CD4-positive, alpha-beta memory T cell (primary cell): ENCODE measurements around the gene ETS2. TPM values are rescaled to one million over a fixed set of nuclear protein-coding genes. Genes with fewer than 3 reads are reported as not detected.

Source experiments
- CTCF ChIA-PET: fragments of 350-600 bp; sonication (Branson Sonifier 250); formaldehyde crosslinking; loops from one replicate; lab custom pipeline; 2021; ENCODE audit warnings: inconsistent platforms; ENCODE audit not compliant: partially characterized antibody; lab: Charles Lee
- POLR2A ChIA-PET: fragments of 350-600 bp; sonication (Branson Sonifier 250); formaldehyde crosslinking; loops from one replicate; lab custom pipeline; 2021; ENCODE audit not compliant: partially characterized antibody; lab: Charles Lee
- DNase-seq, 5 donors: peaks; one replicate each; pipeline versions ENCODE4 v3.0.0 to v3.0.0-alpha.2; 2020 to 2022; ENCODE audit warnings: mixed read lengths in 1 of 5
- H3K27ac ChIP-seq: one replicate; pipeline ENCODE4 v1.7.0; 2013; ENCODE audit warnings: low read depth, low read length
- H3K27me3 ChIP-seq: 2 replicates; pipeline ENCODE4 v1.7.0; 2013; ENCODE audit warnings: mild to moderate bottlenecking, low read length, moderate library complexity; ENCODE audit not compliant: insufficient read depth
- H3K36me3 ChIP-seq: 2 replicates; pipeline ENCODE4 v1.7.0; 2013; ENCODE audit warnings: mild to moderate bottlenecking, low read length, moderate library complexity; ENCODE audit not compliant: insufficient read depth
- H3K4me1 ChIP-seq: 2 replicates; pipeline ENCODE4 v1.7.0; 2013; ENCODE audit warnings: mild to moderate bottlenecking, low read length, moderate library complexity; ENCODE audit not compliant: insufficient read depth
- H3K4me3 ChIP-seq, 2 donors: one replicate each; pipeline ENCODE4 v1.7.0; 2013; ENCODE audit warnings: low read length in 2 of 2, mild to moderate bottlenecking in 1 of 2
- H3K9me3 ChIP-seq, 2 donors: one replicate each; pipeline ENCODE4 v1.7.0; 2013; ENCODE audit warnings: low read length in 2 of 2, control low read depth in 1 of 2; ENCODE audit not compliant: control insufficient read depth in 1 of 2
- H3K27ac Mint-ChIP-seq, 7 donors: one replicate each; pipeline ENCODE4 v1.8.0; 2020 to 2021; ENCODE audit warnings: mixed read lengths in 7 of 7, mild to moderate bottlenecking in 6 of 7, inconsistent platforms in 3 of 7, moderate library complexity in 3 of 7
- H3K27me3 Mint-ChIP-seq, 2 donors: one replicate each; pipeline ENCODE4 v1.8.0; 2020 to 2021; ENCODE audit warnings: mixed read lengths in 2 of 2
- H3K36me3 Mint-ChIP-seq, 2 donors: one replicate each; pipeline ENCODE4 v1.8.0; 2020 to 2021; ENCODE audit warnings: mixed read lengths in 2 of 2, inconsistent platforms in 1 of 2, mild to moderate bottlenecking in 1 of 2
- H3K4me1 Mint-ChIP-seq, 4 donors: one replicate each; pipeline ENCODE4 v1.8.0; 2020 to 2021; ENCODE audit warnings: mixed read lengths in 4 of 4, mild to moderate bottlenecking in 1 of 4
- H3K4me3 Mint-ChIP-seq, 8 donors: one replicate each; pipeline ENCODE4 v1.8.0; 2020 to 2021; ENCODE audit warnings: mixed read lengths in 8 of 8, mild to moderate bottlenecking in 7 of 8, moderate library complexity in 6 of 8, inconsistent platforms in 3 of 8
- H3K9me3 Mint-ChIP-seq, 8 donors: one replicate each; pipeline ENCODE4 v1.8.0; 2020 to 2021; ENCODE audit warnings: mixed read lengths in 8 of 8, mild to moderate bottlenecking in 5 of 8, inconsistent platforms in 3 of 8, moderate library complexity in 1 of 8
- intact Hi-C: fragments of 100-400 bp; cut with micrococcal nuclease; formaldehyde crosslinking; loops from one replicate; pipeline ENCODE4 v1.15.1; 2023
- polyA plus RNA-seq, 2 donors: library from polyadenylated mRNA; unstranded; fragments of 300-500 nt; fragmentation: Illumina TruSeq; gene quantifications; one replicate each; pipeline ENCODE4 v1.2.3, GENCODE V29; 2021
- total RNA-seq, 2 experiments: library from RNA; stranded (reverse); gene quantifications; one replicate each; pipeline ENCODE4 v1.2.3, GENCODE V29; 2021

ETS2 gene
- total and polyA plus RNA-seq, 4 experiments from 2014 or later: 3.0 to 15.2 (median 11.6) TPM

DNA sequence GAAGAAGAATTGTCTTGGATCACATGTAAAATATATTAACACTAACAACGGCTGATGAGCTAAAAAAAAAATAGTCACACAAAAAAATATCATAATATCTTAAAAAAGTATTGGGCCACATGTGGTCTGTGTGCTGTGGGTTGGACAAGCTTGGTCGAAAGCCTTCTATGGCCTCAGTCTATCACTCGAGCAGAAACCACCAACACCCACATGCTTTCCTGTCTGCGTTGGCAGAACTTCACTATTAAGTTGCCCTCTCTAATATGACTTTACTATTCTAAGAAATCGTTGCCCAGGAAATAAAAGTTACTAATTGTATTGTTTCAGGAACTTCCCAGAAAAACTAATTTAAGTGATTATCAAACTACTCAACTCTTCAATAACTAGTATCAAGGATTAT lies 28.2 kb upstream of the ETS2 start:
- ChIA-PET POLR2A (no interaction called here), CTCF (interaction anchor here (1.7 kb wide), 1 partner anchor 9 kb away, joined by 6 read pairs; no protein-coding TSS in a partner anchor)
- H3K36me3 Mint-ChIP-seq: peaks cover 5 to 18% of the 10 kb centered on the region in 2 donors
- Histone ChIP-seq H3K4me3 (no peak overlapping the region), H3K36me3 (no peaks in the 10 kb centered on the region), H3K9me3 (no peaks in the 10 kb centered on the region), H3K27me3 (no peaks in the 10 kb centered on the region), H3K27ac (no peak overlapping the region), H3K4me1 (no peaks in the 10 kb centered on the region)
- H3K9me3 Mint-ChIP-seq: peaks cover 5 to 24% (median 16%) of the 10 kb centered on the region in 8 donors
- peaks cover 4 to 10% of the 10 kb centered on the region in 2 donors for H3K27me3 Mint-ChIP-seq
- H3K4me1 Mint-ChIP-seq: peaks cover 7 to 26% (median 13%) of the 10 kb centered on the region in 4 donors
- H3K27ac Mint-ChIP-seq: peak overlapping the region in 3 of 7 donors; percentile 45 to 67 (median 54)
- no peak for DNase-seq
- intact Hi-C loops: no loop called here
- H3K4me3 Mint-ChIP-seq: no peak overlapping the region

GRCh38 chr21:38780879-38781278 lies 24.9 kb upstream of the ETS2 start:
- Histone ChIP-seq H3K4me3 (no peak overlapping the region), H3K4me1 (no peaks in the 10 kb centered on the region), H3K9me3 (no peaks in the 10 kb centered on the region), H3K36me3 (no peaks in the 10 kb centered on the region), H3K27ac (no peak overlapping the region), H3K27me3 (no peaks in the 10 kb centered on the region)
- POLR2A ChIA-PET: no interaction called here
- no peak overlapping the region for H3K4me3 Mint-ChIP-seq
- H3K27ac Mint-ChIP-seq: no peak overlapping the region
- peaks cover 5 to 32% (median 22%) of the 10 kb centered on the region in 8 donors for H3K9me3 Mint-ChIP-seq
- no peak for DNase-seq
- peaks cover 6 to 26% of the 10 kb centered on the region in 2 donors for H3K36me3 Mint-ChIP-seq
- CTCF ChIA-PET: no interaction called here
- H3K4me1 Mint-ChIP-seq: peaks cover 7 to 26% (median 13%) of the 10 kb centered on the region in 4 donors
- no peaks in the 10 kb centered on the region for H3K27me3 Mint-ChIP-seq
- intact Hi-C loops: no loop called here

- Mint-ChIP-seq H3K36me3 (peaks cover 6 to 17% of the 10 kb centered on the region in 2 donors), H3K9me3 (peaks cover 0 to 21% (median 15%) of the 10 kb centered on the region in 8 donors), H3K4me1 (peaks cover 0 to 4% (median 0%) of the 10 kb centered on the region in 4 donors), H3K27ac (no peak overlapping the region), H3K27me3 (no peaks in the 10 kb centered on the region), H3K4me3 (no peak overlapping the region)
- H3K4me3 ChIP-seq: no peak overlapping the region
- DNase-seq: no peak
- intact Hi-C loops: no loop called here
- no peaks in the 10 kb centered on the region for H3K9me3 ChIP-seq
- H3K36me3 ChIP-seq: no peaks in the 10 kb centered on the region
- ChIA-PET POLR2A (no interaction called here), CTCF (no interaction called here)
- no peak overlapping the region for H3K27ac ChIP-seq
- H3K27me3 ChIP-seq: no peaks in the 10 kb centered on the region
- no peaks in the 10 kb centered on the region for H3K4me1 ChIP-seq
Observed at GRCh38 chr21:38784458-38785266, 21.1 kb upstream of the ETS2 start.

DNA sequence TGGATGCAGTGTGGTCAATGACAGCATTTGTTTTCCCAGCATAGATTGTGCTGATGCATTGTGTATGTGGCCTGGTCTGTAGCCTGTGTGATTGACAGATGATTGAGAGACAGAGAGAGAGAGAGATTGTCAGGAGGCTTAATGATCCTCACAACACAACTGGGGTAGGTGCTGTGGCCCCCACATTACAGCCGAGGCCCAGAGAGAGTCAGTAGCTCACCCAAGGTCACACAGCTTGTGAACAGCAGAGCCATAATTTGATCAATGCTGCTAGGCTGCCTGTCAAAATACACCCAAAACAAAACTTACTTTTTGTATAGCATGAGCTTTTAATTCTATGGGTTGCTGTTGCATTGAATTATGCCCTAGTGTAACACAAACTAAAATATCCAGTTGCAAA lies 20.2 kb upstream of the ETS2 start:
- Histone ChIP-seq H3K9me3 (no peaks in the 10 kb centered on the region), H3K36me3 (no peaks in the 10 kb centered on the region), H3K27me3 (no peaks in the 10 kb centered on the region), H3K4me1 (no peaks in the 10 kb centered on the region), H3K4me3 (no peak overlapping the region), H3K27ac (no peak overlapping the region)
- no peak for DNase-seq
- peaks cover 6 to 17% of the 10 kb centered on the region in 2 donors for H3K36me3 Mint-ChIP-seq
- ChIA-PET POLR2A (no interaction called here), CTCF (no interaction called here)
- peaks cover 0 to 4% (median 0%) of the 10 kb centered on the region in 4 donors for H3K4me1 Mint-ChIP-seq
- peaks cover 0 to 21% (median 15%) of the 10 kb centered on the region in 8 donors for H3K9me3 Mint-ChIP-seq
- H3K4me3 Mint-ChIP-seq: no peak overlapping the region
- H3K27ac Mint-ChIP-seq: no peak overlapping the region
- intact Hi-C loops: no loop called here
- no peaks in the 10 kb centered on the region for H3K27me3 Mint-ChIP-seq

- no peak for DNase-seq
- CTCF ChIA-PET: no interaction called here
- no peaks in the 10 kb centered on the region for H3K4me1 Mint-ChIP-seq
Observed at GRCh38 chr21:38787016-38787415, 18.7 kb upstream of the ETS2 start.

DNA sequence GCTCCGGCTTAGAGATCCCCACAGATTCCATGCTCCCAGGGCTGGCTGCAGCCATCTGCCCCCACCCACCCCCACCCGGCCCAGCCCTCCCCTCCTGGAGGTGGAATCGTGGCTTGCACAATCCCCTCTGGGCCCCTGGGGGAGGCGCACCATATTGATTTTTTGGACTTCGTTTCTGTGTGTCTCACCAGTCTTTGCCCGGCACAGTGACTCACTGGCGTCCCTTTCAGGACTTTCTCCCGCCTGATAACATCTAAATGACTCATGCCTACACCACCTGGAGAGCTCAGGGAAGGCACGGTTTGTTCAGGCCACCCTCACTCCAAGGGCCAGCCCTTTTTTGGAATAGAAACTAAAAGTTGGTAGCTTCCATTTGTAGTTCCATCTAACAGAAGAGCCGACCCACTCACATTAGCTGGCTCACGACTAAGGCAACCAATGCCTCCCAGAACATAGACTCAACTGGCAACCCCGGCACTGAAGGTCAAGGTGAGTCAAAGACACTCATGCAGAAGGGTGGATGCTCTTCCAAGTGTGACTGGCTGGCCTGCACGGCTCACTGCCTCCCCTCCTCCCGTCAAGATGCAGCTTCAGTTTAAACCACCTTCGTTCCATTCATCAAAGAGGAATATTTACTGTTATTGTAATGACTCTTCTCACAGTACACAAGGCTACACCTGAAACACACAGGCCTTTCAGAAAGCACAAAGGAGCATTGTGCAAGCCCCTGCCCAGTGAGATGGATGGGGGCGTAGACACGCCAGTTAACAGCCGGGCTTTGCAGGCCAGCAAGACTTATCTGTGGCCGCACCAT lies 18.1 kb upstream of the ETS2 start:
- H3K27me3 Mint-ChIP-seq: no peaks in the 10 kb centered on the region
- Histone ChIP-seq H3K4me3 (no peak overlapping the region), H3K27me3 (no peaks in the 10 kb centered on the region), H3K9me3 (no peaks in the 10 kb centered on the region), H3K27ac (no peak overlapping the region), H3K4me1 (no peaks in the 10 kb centered on the region), H3K36me3 (no peaks in the 10 kb centered on the region)
- ChIA-PET CTCF (no interaction called here), POLR2A (no interaction called here)
- H3K36me3 Mint-ChIP-seq: peaks cover 2 to 8% of the 10 kb centered on the region in 2 donors
- DNase-seq: no peak
- intact Hi-C loops: no loop called here
- H3K27ac Mint-ChIP-seq: no peak overlapping the region
- peaks cover 0 to 9% (median 5%) of the 10 kb centered on the region in 8 donors for H3K9me3 Mint-ChIP-seq
- H3K4me1 Mint-ChIP-seq: no peaks in the 10 kb centered on the region
- no peak overlapping the region for H3K4me3 Mint-ChIP-seq

More at GRCh38 chr21:38787016-38787415, 18.7 kb upstream of the ETS2 start:
- H3K4me3 Mint-ChIP-seq: no peak overlapping the region
- Histone ChIP-seq H3K9me3 (no peaks in the 10 kb centered on the region), H3K27ac (no peak overlapping the region), H3K36me3 (no peaks in the 10 kb centered on the region), H3K27me3 (no peaks in the 10 kb centered on the region), H3K4me1 (no peaks in the 10 kb centered on the region), H3K4me3 (no peak overlapping the region)
- H3K27me3 Mint-ChIP-seq: no peaks in the 10 kb centered on the region
- H3K9me3 Mint-ChIP-seq: peaks cover 0 to 16% (median 11%) of the 10 kb centered on the region in 8 donors
- no peak overlapping the region for H3K27ac Mint-ChIP-seq
- H3K36me3 Mint-ChIP-seq: peaks cover 2 to 11% of the 10 kb centered on the region in 2 donors
- POLR2A ChIA-PET: no interaction called here
- intact Hi-C loops: no loop called here

DNA sequence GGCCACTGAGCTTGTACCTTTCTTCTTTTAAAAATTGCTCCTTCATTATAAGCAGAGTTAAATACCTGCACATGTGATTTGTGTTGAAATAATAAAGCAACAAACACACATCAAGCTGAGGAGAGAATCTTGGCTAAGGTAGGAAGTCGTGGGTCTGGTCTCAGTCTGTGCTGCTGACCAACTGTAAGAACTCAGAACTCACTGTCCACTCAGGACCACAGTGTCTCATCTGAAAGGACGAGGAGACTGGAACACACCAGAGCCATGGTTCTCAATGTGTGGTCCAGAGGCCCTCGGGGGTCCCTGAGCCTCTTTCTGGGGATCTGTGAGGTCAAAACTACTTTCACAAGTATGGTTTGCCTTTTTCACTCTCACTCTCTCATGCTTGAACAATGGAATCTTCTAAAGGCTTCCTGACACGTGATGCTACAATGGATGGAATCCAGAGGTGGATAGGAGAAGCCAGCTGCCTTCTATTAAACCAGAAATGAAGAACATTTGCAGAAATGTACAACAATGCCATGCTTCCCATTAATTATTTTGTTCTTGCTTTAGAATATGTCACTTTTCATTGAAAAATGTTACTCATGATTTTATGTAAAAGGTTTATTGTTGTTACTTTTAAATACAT lies 17.3 kb upstream of the ETS2 start:
- CTCF ChIA-PET: no interaction called here

More for the DNA sequence above, 17.3 kb upstream of the ETS2 start:
- Mint-ChIP-seq H3K27me3 (no peaks in the 10 kb centered on the region), H3K9me3 (peaks cover 0 to 3% (median 0%) of the 10 kb centered on the region in 8 donors), H3K36me3 (peaks cover 0 to 3% of the 10 kb centered on the region in 2 donors), H3K4me1 (no peaks in the 10 kb centered on the region), H3K27ac (no peak overlapping the region), H3K4me3 (no peak overlapping the region)
- H3K27ac ChIP-seq: no peak overlapping the region
- no peaks in the 10 kb centered on the region for H3K36me3 ChIP-seq
- no peaks in the 10 kb centered on the region for H3K9me3 ChIP-seq
- no peak for DNase-seq
- no peaks in the 10 kb centered on the region for H3K4me1 ChIP-seq
- H3K4me3 ChIP-seq: no peak overlapping the region
- POLR2A ChIA-PET: no interaction called here
- intact Hi-C loops: no loop called here
- H3K27me3 ChIP-seq: no peaks in the 10 kb centered on the region
